Bronchial epithelial cell (primary cell): ENCODE data around the gene SORBS1. TPM values are rescaled to one million over a fixed set of nuclear protein-coding genes. Genes with fewer than 3 reads are reported as not detected.

Experiments
- DNase-seq: peaks from one replicate; pipeline ENCODE4 v3.0.0-alpha.2; 2010; ENCODE audit warnings: low read depth
- FAIRE-seq: peaks from 2 replicates; lab custom pipeline; 2011; peaks lifted over from hg19 to GRCh38; lab: Jason Lieb, UNC
- H3K27me3 ChIP-seq: 2 replicates; pipeline ENCODE4 v1.5.1; 2011; ENCODE audit warnings: low read length; ENCODE audit not compliant: control insufficient read depth, insufficient read depth
- H3K36me3 ChIP-seq: 2 replicates; pipeline ENCODE4 v1.5.1; 2011; ENCODE audit warnings: low read length; ENCODE audit not compliant: control insufficient read depth, insufficient read depth
- H3K4me3 ChIP-seq: 2 replicates; pipeline ENCODE4 v1.5.1; 2011; ENCODE audit warnings: mild to moderate bottlenecking, low read depth, low read length, control low read depth
- total RNA-seq: library from RNA; depleted of rRNA; stranded (reverse); fragments of >200 nt; gene quantifications from 2 replicates; pipeline ENCODE4 v1.2.1, GENCODE V29; 2014
- TF ChIP-seq, protein P1 (sequence below): IDR thresholded peaks from 2 replicates; pipeline ENCODE4 v1.5.1; 2011; ENCODE audit warnings: mild to moderate bottlenecking, moderate library complexity, low read length, control low read depth, inconsistent platforms; ENCODE audit not compliant: insufficient read depth, severe bottlenecking

The SORBS1 gene
- total RNA-seq, 1 donor from 2014 or later, result under 0.01 TPM

DNA sequence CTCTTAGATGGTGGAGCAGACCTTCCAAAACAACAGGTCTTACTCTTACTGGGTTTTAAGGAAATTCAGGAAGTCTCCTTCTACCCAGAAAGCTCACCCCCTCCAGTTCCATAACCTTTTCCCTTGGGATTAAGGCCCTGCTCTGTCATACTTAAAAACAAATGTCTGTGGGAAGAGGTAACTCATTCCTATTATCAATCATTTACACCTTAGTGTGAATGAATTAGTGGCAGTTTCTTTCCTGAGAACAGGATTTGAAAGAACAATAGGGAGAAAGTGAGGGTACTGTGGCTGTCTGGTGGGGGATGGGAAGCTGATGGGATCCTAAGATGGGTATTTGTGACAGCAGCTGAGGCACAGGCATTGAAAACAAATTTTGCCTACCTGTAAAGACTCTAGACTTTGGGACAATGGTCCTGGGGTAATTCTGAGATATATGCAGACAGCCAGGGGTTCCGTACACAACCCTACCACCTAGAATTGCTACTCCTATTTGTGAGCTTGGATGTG, 248.1 kb downstream of the SORBS1 start:
- H3K36me3 ChIP-seq, result no peaks in the 10 kb centered on the region
- TF ChIP-seq, protein P1, sequence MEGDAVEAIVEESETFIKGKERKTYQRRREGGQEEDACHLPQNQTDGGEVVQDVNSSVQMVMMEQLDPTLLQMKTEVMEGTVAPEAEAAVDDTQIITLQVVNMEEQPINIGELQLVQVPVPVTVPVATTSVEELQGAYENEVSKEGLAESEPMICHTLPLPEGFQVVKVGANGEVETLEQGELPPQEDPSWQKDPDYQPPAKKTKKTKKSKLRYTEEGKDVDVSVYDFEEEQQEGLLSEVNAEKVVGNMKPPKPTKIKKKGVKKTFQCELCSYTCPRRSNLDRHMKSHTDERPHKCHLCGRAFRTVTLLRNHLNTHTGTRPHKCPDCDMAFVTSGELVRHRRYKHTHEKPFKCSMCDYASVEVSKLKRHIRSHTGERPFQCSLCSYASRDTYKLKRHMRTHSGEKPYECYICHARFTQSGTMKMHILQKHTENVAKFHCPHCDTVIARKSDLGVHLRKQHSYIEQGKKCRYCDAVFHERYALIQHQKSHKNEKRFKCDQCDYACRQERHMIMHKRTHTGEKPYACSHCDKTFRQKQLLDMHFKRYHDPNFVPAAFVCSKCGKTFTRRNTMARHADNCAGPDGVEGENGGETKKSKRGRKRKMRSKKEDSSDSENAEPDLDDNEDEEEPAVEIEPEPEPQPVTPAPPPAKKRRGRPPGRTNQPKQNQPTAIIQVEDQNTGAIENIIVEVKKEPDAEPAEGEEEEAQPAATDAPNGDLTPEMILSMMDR, result no peak
- H3K4me3 ChIP-seq, result no peak overlapping the region
- H3K27me3 ChIP-seq, result peaks cover 3% of the 10 kb centered on the region
- FAIRE-seq (no peak), DNase-seq (no peak)

DNA sequence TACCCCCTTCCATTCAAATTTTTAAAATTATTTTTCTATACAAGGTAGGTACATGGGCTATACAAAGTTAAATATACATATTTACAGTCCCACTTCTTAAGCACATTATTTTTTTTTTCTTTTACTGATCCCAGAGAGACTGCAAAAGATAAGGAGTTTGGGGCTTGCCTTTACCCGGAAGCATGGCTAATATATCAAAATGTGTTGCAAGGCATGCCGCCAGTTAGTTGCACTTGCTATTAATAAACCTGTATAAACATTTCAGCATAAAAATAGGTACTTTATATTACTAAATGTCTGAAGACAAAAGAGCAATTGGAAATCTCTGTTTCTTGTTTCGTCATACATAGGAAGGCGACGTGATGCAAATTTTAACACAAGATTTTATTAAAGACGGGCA, 248.9 kb downstream of the SORBS1 start:
- no peak overlapping the region for H3K4me3 ChIP-seq
- FAIRE-seq (no peak), DNase-seq (no peak)
- H3K36me3 ChIP-seq, result no peaks in the 10 kb centered on the region
- TF ChIP-seq, protein P1, result no peak
- H3K27me3 ChIP-seq, result peaks cover 3% of the 10 kb centered on the region

DNA sequence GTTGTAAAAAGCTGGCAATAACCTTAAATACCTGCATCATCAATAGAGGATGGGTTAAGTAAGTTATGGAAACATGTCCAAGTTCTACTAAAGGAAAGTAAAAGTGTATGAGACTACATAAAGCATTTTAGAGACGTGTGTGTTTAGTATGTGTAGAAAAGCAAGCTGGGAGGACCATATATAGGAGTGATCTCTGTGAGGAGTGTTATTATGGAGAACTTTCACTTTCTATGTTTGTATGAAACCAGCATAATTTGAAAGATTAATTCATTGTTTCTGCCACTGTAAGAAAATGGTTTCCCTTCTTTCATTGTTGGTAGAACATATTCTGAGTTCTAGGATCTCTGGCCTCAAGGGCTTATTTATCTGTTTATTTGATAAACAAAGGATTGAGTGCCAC, 251.2 kb downstream of the SORBS1 start:
- DNase-seq, result no peak
- Histone ChIP-seq H3K4me3 (no peak overlapping the region), H3K36me3 (no peaks in the 10 kb centered on the region), H3K27me3 (peaks cover 3% of the 10 kb centered on the region)
- TF ChIP-seq, protein P1, result no peak
- no peak for FAIRE-seq

- FAIRE-seq, result no peak
- no peaks in the 10 kb centered on the region for H3K27me3 ChIP-seq
- no peaks in the 10 kb centered on the region for H3K36me3 ChIP-seq
- TF ChIP-seq, protein P1, result no peak
- no peak overlapping the region for H3K4me3 ChIP-seq
- peak; percentile 96 for DNase-seq
Measured at GRCh38 chr10:95308389-95309302, 252.5 kb downstream of the SORBS1 start.

DNA sequence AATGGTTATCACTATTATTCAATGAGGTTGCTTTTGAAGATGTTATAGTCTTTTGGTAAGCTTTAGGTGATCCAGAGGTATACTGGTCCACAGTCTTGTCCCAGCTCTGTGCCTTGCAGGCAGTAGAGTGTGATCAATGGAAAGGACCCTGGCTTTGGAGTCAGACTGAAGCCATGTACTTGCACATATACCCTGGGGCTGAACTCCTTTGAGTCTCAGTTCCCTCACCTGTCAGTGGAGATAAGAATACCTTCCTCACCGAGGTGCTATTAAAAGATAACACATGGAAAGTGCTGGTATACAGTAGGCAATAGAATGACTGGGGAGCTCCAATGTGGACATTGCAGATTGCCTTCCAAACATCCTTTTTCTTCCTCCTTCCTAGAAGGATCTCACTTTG, 254.3 kb downstream of the SORBS1 start:
- FAIRE-seq (no peak), DNase-seq (no peak)
- TF ChIP-seq, protein P1, result no peak

More for the DNA sequence above, 254.3 kb downstream of the SORBS1 start:
- Histone ChIP-seq H3K4me3 (no peak overlapping the region), H3K27me3 (no peaks in the 10 kb centered on the region), H3K36me3 (no peaks in the 10 kb centered on the region)
